GM18951 (cell line): Measurements from ENCODE around the gene LDLRAD4.

Experiments
- POLR2A ChIP-seq: IDR thresholded peaks from 4 replicates; pipeline ENCODE4 v1.6.1; 2011; ENCODE audit warnings: mild to moderate bottlenecking; ENCODE audit not compliant: insufficient read length, insufficient read depth; ENCODE audit errors: extremely low read depth
- in situ Hi-C: fragments of 300-500 bp; cut with MboI; formaldehyde crosslinking; loops from one replicate; pipeline ENCODE4 v1.12.0; 2022; ENCODE audit warnings: low sequenced_read_pairs, mixed read lengths, inconsistent platforms; ENCODE audit not compliant: unreplicated experiment

Gene LDLRAD4

GRCh38 chr18:13374096-13374467 is 155.5 kb downstream of the LDLRAD4 start:
- in situ Hi-C loops: no loop called here
- TF ChIP-seq POLR2A: no peak

DNA sequence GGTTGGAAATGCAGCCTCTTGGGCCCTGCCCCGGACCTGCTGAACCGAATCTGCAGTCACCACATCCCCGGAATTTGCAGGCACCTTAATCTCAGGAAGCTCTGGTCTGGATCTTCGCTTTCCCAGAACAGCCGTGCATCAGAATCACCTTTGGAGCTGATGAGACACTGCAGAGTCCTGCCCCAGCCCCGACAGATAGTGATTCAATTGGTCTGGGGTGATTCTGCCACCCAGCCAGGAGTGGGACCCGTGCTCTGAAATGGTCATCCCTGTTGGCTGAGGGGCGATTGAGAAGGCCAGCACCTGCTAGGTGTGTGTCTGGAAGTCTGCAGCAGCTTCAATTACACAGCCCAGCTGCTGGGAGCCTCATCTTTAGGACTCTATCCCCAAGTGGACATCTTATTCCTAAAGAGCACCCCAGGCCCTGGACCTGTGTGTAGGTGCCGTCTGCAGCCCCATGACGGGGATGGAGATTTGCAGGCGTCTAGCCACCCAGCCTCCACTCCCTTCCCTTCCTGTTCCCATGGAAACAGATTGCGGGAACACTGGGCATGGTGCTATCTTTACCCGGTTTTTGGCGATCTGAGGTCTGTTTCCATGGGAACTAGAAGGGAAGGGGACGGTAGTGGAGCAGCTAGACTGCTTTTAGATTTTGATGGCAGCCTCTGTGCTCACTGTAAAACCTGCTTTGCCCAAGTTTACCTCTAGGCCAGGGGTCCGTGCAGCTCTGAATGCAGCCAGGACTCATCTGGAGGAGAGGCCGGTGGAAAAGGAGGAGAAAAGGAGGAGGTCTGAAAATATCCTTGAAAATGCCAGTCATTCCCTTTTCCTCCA is 156.1 kb downstream of the LDLRAD4 start:
- in situ Hi-C loops: no loop called here
- TF ChIP-seq POLR2A: no peak

DNA sequence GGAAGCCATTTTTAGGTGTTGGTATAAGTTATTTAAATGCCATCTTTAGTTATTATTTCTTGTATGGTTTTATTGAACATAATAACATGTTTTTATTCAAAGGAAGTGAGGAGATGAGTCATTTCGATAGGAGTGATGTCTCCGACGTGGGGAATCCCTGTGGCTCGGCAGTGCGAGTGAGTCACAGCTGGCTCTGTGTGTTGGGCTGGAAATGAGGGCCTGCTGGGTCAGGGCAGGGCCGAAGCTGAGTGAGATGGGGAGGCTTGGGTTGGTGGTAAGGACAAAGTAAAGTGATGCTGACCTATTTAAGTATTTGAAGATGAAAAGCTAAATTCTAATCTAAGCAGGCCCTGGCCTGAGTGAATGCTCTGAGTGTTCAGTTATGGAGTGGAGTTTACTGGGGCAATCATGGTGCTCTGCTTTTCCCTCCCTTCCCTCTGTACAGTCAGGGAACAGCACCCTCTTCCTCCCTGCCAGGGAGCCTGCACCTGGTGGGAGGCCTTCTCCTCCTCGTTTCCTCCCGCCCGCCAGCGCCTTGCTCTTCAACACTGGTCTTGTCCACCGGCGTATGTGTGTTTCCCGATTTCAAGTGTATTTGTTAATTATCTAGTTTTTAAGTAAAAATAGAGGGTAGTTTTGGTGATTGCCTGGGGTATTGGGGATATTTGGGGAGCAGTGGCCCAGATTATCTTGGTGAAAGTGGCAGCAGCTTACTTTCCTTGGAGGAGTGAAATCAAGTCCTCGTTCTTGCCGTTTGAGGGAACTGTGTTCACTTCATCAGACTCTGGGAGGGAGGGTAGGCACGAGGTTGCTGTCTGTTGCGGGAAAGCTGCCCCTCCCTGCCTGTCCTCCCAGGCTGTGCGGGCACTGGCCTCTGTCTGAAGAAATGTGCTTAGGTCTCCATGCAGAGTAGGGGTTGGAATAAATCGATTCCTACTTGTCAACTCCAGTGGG is 157.0 kb downstream of the LDLRAD4 start:
- in situ Hi-C loops: no loop called here
- TF ChIP-seq POLR2A: no peak

DNA sequence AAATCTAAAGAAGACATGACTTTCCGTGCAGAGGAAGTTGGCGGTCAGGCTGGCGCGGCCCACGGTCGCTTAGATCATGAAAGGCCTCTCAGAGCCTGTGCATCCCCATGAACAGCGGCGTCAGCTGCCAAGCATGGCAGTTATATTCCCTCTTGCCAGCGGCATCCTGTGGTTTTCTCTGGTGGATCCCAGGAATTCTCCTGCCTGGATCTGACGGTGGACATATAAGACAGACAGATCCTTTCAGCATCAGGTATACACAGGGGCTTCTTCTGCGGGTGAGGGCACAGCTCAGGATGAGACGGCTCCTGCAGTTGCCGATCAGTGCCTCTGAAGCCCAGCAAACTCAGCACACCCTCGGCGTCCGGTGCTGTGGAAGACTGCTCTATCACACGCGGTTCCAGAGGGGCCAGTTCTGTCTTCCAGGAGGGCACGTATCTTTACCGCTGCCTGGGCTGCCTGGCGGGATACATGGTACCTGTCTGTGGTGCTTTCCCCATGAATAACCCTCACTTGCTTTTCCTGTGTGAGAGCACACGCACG is 157.8 kb downstream of the LDLRAD4 start:
- TF ChIP-seq POLR2A: no peak
- in situ Hi-C loops: no loop called here

DNA sequence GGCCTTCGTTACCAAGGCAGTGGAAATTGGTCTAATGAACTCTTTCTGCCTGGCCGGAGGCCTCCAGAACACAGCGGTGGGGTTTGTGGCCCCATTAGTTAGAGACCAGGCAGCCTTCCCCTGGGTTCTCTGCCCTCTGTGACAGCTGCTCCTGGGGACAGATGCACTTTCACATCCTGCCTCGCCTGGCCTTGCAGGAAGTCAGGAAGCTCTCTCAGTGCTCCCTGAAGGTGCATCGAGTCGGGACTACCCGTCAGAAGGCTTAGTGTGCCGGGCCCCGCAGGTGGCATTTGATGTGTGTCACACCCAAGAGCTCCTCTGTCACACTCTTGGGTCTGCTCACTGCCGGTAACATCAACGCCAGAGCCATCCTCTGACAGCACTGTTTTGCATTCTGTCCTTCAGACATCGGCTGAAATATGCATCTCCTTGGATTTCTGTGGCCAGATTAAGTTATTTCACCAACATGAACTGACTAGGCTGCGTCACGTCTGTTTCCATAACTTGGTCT is 158.3 kb downstream of the LDLRAD4 start:
- in situ Hi-C loops: no loop called here
- TF ChIP-seq POLR2A: no peak

- no peak for TF ChIP-seq POLR2A
- in situ Hi-C loops: no loop called here
Measured at GRCh38 chr18:13377496-13377895, 158.9 kb downstream of the LDLRAD4 start.

- no peak for TF ChIP-seq POLR2A
- in situ Hi-C loops: no loop called here
Measured at GRCh38 chr18:13378150-13378549, 159.6 kb downstream of the LDLRAD4 start.

DNA sequence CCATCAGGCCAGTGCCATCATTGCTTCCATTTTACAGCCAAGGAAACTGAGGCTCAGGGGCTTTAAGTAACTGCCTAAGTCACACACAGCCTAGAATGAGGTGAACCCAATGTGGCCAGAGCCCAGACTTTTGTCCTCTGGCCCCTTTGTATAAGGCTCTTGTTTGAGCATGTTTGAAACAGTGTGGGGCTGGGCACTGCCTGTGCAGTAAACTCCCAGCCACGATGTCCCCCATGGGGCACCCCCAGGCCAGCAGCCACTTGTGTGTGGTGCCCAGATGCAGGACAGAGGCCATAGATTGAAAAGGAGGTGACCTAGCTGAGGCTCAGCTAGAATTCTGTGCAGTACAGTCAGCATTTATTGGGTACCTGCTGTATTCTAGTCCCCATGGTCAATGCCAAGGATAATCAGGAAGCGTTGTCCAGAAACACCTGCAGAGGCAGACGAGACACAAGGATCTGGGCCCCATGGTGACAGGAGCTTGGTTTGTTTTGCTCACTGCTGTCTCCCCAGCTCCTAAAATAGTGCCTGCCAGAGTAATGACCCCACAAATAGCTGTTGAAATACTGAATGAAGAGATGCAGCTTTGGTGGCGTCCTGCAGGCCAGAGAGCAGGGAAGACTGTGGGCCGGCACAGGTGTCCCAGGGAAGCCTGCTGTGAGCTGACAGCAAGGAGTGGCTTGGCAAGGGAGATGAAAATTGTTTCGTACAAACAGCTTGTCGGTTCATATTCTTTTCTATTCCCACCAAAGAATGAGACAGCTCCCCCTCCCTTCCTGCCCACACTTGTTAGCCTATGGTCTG is 160.7 kb downstream of the LDLRAD4 start:
- in situ Hi-C loops: no loop called here
- no peak for TF ChIP-seq POLR2A

DNA sequence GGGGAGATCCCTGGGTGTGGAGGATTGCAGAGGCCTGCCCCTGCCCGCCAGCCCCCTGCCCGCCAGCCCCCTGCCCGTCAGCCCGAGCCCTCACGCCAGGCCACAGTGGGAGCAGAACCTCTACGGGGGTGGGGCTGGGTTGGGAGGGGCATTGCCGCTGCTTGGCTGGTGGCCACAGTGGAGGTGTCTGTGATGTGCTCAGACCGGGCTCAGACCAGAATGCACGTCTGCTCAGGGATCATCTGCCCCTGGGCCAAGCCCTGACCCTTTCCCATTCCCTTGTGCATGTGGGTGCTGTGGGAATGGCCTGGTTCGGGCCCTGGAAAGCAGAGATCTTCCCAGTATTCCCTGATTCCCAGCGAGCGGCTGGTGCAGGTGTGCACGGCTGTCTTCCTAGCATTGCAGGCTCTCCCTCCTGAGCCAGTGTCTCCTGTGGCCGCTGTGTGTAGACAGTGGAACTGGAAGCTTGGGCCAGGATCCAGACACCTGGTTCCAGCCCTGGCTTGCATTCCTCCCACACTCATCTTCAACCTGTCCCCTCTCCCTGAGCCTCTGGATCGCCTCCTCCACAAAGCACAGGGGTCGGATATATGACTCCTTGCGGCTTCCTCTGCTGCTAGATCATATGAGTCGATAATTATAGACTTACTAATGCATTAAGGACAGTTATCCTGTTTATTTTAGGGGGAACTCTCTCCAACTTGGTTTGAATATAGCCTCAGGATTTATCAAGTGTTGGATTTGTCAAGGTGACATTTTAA is 161.6 kb downstream of the LDLRAD4 start:
- TF ChIP-seq POLR2A: no peak
- in situ Hi-C loops: no loop called here

GRCh38 chr18:13380691-13381070 is 162.1 kb downstream of the LDLRAD4 start:
- no peak for TF ChIP-seq POLR2A
- in situ Hi-C loops: no loop called here

- TF ChIP-seq POLR2A: no peak
- in situ Hi-C loops: no loop called here
Measured at GRCh38 chr18:13381331-13381730, 162.8 kb downstream of the LDLRAD4 start.

GRCh38 chr18:13381944-13382365 is 163.4 kb downstream of the LDLRAD4 start:
- TF ChIP-seq POLR2A: no peak
- in situ Hi-C loops: no loop called here

DNA sequence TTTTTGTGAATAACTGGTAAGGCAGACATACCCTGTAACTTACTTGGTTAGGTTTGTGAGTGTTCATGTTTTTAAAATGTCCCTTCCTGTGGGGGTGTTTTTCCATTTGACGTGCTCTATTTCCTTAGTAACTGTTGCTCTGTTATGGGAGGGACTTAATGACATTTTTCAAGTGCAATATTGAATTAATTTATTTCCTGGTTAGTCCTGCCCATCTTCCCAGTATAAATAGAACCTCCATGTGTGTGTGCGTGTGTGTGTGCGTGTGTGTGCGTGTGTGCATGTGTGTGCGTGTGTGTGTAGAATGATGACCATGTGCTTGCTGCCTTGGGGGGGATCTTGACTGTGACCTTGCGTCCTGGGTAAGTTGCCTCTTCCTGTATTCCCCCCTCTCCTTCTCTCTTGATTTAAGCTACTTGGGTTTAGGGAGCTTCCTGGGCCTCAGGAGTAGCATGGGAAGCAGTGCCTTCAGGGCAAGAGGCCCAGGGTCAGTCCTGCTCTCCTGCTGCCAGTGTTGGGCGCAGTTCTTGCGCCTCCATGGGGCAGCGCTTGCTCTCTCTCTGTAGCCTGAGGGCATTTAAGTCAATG is 163.9 kb downstream of the LDLRAD4 start:
- in situ Hi-C loops: no loop called here
- TF ChIP-seq POLR2A: no peak
